ENCODE results near the gene DYNLT1. TPM values are rescaled to one million over a fixed set of nuclear protein-coding genes. Genes with fewer than 3 reads are reported as not detected.
"Not testable (repeated sequence)": the region's sequence is repeated elsewhere in the genome, so short reads cannot be mapped to it uniquely, and the experiment has no call there.

DYNLT1 gene
- polyA plus RNA-seq, 1 donor = 80.1 TPM

DNA sequence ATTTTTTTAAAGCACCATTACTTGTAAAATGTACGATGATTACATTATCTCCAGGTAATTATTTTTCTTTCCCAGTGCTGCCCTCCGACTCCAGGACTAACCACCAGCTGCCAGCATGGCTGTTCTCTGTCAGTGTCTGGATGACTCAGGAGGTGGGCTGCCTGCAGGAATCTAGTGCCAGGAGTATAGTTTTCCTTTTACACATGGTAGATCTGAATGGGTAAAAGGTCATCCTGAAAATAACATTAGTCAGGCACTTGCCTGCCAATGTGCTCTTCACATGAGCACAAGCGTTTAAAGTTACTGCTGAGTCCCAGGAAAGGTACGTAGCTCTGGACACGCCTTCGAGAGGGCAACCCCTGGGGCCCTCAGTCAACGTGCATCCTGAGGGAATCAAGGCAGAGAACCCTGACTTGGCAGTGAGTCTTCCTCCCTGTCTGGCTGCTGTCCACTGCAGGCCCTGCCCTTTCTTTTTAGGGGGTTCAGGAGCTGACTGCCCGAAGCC lies 2.4 kb downstream of the DYNLT1 start:
- no peak for DNase-seq (ENCODE audit: low read depth)

DNA sequence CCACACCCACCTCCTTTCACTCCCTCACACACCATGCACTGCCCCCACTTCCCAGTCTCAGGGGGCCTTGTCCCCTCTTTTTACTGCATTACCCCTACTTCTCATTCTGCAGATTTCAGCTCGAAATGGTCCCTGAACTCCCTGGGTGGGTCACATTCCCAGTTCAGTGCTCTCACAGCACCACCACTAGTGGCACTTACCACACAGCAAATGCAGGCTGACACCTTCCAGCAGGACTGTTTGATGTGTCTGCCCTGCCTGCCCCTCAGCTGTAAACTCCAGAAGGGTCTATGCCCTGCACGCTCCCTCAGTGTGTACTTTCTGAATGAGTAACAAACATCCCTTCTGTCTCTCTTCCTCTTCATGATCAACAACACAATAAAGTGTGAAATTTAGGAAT lies 4.0 kb downstream of the DYNLT1 start:
- no peak for DNase-seq (ENCODE audit: low read depth)

DNA sequence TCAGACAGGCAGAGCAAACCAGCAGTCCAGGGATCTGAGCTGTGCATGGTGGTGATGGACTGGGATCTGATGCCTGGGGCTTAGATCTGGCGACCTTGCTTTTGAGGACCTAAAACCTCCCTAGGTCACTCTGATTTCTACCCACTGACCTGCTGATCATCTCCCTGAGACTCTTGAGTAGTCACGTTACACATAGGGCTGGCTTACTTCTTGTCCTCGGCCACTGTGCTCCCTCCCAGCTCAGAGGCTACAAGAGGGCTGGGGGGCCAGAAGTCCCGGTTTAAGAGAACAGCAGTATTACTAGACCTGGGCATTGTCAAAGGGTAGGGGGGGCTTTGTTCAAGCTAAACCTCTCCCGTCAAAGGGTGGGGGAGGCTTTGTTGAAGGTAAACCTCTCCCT lies 5.5 kb downstream of the DYNLT1 start:
- DNase-seq (ENCODE audit: low read depth) = no peak

DNA sequence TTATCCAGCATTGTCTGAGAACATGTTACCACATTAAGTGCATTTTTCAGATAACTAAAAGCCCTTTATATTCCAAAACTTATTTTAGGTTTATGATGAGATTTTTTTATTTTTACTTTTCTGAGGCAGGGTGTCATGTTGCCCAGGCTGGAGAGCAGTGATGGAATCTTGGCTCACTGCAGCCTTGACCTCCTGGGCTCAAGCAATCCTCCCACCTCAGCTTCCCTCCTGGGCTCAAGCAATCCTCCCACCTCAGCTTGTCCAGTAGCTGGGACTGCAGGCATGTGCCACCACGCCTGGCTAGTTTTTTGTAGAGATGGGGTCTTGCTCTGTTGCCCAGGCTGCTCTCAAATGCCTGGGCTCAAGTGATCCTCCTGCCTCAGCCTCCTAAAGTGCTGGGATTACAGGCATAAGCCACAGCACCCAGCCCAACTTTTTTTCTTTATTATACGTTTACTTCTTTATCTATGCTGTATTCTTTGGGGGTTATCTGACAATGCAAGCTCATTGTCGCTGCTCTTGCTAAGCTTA lies 6.2 kb downstream of the DYNLT1 start:
- DNase-seq (ENCODE audit: low read depth) = no peak

DNA sequence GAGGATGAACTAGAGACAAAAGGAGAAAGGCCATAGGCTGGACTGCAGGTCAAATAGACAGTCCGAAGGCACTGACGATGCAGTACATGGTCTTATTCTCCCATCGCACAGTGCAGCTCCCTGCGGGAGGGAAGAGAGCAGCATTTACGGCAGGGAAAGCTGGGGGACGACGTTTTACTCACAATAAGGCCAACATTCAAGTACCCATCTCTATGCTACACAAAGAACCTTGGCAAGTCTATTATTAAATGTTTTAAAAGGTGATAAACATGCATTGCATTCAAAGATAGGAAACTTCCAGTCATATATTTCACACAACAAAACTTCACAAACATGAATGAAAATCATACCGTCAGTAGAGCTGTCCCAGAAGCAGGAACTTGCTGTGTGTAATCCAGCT lies 7.8 kb downstream of the DYNLT1 start:
- DNase-seq (ENCODE audit: low read depth) = no peak

DNA sequence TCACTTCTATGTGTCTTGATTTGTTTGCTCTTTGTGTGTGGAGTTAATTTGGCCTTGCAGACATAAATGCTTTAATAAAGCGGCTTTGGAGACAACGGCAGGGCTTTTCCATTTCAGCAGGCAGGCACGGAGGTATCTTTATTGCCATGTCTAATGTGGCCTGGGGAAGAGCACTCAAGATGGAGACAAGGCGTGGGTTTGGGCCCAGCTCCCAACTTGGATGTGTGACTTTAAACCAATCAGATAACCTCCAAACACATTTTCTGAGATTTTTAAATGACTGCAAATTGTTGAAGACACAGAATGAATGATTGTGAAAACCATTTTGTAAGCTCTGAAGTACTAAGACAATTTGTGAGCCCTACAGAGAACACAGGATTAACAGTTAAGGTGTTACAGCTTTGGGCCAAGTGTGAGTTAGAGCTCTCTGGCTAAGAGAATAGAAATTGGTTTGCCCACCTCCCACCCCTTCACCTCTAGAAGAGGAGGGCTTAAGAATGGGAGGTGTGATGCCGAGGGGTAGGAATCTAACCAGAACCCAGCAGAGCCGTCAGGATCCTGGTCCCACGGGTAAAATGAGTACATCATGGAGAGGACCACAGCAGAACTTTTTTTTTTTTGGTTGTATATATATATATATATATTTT lies 9.0 kb downstream of the DYNLT1 start:
- DNase-seq (ENCODE audit: low read depth) = no peak

DNA sequence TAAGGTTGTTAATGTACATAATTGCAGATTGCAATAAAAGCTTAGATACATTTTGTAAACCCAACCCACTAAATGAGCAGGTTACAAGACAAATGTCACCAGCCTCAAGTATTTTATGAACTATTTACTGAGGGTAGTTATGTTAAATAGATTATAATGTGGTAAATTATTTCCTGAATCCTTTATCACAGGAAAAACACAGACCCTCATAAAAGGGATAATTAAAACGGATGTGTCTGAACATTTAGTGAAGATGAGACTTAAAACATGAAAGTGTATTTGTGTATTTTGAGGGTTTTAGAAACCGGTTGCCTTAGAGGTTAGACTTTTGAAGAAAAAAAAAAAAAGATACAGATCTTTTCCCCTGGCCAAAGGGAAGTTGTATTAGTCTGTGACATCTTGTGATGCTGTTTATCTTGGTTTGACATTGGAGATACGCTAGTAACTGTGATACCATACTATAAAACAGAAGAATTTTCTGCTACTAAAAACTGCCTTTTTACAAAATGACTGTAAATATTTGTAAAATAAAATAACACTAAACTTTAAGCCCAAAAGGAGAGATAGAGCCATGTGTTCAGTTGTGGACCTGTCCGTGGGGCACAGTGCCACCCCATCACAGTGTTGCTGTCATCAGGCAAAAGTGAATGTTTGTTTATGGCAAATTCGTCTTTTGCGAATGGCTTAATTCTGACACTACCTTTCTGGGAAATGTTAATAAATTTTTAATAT lies 9.7 kb downstream of the DYNLT1 start:
- no peak for DNase-seq (ENCODE audit: low read depth)

DNA sequence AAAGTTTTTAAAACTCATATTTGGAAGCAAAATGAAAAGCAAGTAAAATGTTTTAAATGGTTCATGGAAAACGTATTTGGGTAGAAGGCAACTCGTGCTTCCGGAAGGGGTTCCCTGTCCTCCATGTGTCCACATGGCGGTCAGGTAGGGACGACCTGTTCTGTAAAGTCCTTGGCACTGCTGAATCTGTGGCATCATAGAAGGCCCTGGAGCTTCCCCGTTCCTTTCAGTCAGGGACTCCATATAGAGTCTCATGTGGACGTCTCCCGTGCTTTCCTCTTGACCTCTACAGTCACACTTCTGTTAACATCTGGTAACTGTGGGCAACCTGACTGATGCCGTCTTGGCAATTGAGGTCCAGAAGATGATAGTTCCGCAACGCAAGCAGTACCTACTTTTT lies 11.4 kb downstream of the DYNLT1 start:
- DNase-seq (ENCODE audit: low read depth) = no peak

DNA sequence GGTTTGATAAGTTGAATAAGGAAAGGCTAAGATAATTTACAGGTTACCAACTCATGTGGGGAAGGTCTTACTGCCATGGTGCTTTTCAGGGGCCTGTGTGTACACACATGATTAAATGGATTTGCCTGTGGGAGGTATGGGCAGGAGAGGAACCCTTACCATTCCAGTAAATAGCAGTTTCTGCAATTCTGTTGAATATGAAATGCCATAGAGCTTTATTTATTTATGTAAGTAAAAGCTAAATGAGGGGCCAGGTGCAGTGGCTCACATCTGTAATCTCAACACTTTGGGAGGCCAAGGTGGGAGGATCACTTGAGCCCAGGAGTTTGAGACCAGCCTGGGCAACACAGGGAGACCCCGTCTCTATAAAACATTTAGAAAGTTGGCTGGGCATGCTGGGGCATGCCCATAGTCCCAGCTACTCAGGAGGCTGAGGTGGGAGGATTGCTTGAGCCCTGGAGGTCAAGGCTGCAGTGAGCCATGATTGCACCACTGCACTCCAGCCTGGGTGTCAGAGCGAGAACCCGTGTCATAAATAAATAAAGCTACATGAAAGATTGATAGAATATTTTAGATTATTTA lies 11.9 kb downstream of the DYNLT1 start:
- DNase-seq (ENCODE audit: low read depth) = not testable (repeated sequence)

DNA sequence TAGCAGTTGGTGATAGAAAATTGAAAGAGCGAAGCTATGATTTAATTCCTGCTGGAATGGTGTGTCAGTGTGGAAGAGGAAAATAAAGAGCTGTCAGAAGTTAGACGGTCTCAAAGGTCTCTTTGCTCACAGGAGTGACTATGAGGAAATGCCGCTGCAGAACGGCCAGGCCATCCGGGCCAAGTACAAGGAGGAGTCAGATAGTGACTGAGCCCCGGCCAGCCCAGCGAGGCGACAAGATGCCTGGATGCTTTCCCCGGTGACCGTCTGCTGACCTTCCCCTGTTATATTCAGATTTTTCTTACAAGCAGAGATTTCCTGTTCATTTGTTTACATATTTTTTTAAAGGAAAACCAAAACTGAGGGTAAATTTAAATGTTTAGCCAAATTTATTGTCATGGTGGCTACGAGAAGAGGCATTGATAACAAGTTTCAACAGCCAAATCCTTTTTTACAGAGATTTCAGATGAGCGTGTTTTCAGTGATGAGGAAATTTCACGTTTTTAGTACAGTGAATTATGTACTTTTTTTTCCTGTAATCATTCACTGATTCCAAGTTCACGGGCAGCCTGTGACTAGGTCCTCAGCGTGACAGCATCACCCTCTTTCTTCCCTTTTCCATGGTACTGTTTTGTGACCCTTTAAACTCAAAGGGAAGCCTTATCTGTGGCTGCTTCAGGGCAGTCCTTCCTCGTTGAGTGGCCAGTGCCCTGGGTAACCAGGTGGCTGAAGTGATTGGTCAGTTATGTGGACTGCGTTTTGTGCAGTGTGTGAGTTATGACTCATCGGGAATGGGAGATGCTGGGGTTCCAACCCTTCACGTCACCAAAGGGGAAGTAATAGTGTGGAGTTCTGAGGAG lies 12.6 kb downstream of the DYNLT1 start:
- no peak for DNase-seq (ENCODE audit: low read depth)

DNA sequence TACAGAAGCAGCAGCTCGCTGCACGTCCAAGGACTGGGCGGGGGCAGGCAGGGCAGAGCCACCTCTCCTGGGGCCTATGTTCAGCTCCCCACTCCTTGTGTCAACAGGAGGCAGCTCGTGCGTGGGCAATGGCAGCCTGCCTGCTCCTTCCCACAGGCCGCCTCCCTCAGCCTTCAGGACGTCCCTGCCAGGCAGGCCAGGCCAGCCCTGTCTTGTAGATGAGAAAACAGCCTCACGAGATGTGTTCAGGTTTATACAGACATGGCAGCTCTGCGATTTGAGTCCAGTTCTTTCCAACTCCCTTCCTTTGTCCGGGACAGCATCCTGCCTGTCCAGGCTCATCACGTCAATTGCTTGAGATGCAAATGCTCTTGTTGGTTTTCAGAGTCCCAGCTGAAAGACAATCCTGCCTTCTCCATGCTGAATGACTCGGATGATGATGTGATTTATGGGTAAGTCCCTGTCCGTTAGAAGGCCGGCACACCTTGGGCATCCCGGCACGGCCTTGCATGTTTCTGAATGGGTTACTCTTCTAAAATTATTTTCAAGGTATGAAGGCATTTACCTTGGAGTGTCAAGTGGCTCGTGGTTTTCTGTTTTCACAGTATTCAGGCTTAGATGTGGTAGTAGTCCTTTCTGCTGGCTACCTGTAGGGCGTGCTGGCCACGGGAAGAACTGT lies 13.5 kb downstream of the DYNLT1 start:
- DNase-seq (ENCODE audit: low read depth) = no peak

DNA sequence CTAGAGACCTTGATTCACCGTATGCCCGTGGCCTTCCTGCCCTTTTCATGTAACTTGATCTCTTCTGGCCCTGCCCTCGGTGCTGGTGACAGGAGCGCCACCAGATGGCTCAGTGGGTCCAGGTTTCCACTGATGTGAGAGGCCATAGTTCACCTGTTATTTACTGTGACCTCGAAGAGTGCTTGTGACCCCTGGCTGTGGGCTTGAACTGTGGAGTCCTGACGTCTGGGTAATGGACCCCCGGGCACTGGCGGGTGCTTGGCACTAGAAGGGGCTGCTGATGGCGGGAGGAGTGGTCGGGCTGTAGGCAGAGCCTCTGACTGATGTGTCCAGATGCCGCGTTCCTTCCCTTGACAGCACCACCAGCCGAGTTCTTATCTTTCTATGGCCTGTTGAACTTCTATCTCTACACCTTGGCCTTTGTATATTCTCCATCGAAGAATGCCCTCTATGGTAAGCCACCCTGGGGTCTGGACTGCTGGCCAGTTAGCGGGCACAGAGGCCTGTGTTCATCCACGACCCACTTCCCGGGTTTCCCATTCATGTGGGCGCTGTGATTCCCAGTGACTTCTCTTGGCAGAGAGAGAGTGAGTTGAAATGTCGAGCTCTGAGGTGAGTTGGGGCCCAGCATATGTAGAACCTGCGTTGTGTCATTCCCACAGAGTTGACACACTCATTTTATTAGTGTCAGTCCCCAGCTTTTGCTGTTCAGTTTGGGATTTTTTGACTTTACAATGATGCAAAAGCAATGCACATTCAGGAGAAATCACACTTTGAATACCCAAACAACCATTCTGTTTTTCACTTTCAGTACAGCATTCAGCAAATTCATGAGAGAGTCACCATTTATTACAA lies 14.9 kb downstream of the DYNLT1 start:
- no peak for DNase-seq (ENCODE audit: low read depth)

DNA sequence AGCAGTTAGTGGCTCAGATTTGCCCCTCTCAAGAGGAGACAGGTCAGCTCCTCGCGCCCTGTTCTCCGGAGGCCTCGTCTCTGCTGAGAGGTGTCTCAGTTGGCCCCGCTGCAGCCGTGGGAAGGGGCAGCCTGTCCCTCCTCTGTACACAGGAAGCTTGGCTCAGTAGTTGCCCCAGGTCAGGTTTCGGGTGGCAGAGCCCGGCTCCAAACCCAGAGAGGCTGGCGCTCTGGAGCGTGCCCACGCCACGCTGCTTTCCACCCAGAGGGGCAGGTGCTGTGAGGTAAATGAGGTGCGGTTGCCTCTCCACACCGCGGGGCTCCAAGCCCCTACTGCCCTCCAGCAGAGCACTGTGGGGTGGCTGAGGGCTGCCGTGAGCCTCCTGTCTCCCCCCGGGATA lies 16.0 kb downstream of the DYNLT1 start:
- no peak for DNase-seq (ENCODE audit: low read depth)

DNA sequence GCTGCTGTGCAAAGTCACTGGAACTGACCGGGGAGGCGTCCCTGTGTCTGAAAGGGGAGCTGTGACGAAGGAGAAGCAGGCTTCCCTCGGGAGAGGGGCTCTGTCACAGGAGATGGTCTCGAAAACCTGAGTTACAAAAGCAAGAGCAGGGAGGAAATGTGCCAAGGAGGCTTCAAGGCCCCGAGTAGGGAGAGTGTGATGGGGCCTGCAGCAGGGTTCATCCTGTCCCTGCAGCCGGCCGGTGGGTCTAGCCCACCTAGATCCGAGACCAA lies 16.7 kb downstream of the DYNLT1 start:
- DNase-seq (ENCODE audit: low read depth) = no peak

DNA sequence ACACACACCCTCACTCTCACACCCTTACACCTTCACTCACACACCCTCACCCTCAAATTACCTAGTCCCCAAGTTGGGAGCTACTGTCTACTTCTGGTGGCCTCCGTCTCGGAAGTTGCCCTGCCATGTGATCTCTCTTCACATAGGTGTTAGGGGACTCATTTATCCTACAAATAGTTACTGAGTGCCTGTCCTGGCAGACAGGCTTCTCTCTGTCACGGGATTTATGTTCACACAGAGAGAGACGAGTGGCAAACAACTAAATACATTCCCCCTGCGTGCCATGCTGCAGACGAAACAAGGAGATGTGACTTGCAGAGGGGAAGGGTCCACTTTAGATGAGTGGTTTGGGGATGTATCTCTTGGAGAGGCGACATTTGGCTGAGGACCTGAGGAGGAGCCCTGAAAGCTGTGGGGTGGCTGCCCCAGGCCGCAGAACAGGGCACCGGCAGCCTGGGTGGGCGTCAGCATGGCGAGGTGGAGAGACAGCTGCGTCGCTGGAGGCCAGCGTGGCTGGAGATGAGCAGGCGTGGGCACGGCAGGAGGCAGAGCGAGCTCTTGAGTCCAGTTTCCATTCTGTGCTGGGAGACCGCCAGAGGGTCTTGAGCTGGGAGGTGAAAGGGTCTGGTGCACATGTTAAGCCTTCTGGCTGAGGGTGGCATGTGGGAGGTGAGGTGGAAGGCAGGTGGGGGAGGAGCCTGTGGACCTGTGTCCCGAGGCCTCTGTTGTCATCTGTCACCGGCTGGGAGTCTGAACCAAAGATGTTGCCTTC lies 17.2 kb downstream of the DYNLT1 start:
- DNase-seq (ENCODE audit: low read depth) = no peak

DNA sequence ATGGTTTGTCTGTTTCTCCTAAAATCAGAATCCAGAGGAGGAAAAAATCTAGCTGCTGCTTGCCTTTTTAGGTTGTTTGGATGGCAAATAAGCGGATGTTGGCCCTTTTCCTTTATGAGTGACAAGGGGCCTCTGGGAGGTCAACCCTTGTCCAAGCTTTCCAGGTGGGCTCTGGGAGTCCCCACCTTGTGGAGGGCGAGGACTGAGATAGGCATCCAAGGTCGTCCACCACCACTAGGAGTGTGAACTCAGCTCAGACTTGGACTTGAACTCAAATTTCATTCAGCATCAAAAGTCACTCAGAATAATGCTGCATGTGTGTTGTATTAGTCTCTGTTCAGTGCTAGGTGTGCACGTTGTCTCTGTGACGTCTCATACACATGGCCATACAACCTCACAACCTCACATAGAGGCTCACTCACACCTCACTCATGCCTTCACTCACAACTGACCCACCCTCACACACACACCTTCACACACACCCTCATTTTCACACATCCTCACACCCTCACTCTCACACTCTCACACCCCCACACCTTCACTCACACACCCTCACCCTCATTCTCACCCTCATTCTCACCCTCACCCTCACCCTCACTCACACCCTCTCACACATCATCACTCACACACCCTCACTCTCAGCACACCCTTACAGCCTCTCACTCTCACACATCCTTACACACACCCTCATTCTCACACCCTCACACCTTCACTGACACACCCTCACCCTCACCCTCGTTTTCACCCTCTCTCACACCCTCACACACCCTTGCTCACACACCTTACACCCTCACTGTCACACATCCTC lies 18.0 kb downstream of the DYNLT1 start:
- DNase-seq (ENCODE audit: low read depth) = no peak

DNA sequence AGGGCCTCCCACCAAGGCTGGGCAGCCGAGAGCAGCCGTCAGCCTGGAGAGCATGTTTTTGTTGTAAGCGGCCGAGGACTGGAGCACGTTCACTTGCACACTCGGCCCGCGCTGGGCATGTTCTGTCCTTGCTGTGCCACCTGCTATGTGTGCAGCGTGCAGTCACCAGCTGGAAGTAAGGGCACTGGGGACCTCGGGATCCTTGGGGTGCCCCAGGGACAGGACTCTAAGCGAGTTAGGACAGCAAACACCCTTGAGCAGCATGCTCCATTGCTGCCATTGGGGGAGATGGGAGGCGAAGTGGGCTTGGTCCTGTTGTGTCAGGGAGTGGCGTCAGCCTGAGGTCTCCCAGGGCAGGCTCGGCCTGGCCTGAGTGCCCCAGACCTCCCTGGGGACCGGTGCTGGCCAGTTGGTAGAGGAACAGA lies 18.6 kb downstream of the DYNLT1 start:
- DNase-seq (ENCODE audit: low read depth) = no peak

DNA sequence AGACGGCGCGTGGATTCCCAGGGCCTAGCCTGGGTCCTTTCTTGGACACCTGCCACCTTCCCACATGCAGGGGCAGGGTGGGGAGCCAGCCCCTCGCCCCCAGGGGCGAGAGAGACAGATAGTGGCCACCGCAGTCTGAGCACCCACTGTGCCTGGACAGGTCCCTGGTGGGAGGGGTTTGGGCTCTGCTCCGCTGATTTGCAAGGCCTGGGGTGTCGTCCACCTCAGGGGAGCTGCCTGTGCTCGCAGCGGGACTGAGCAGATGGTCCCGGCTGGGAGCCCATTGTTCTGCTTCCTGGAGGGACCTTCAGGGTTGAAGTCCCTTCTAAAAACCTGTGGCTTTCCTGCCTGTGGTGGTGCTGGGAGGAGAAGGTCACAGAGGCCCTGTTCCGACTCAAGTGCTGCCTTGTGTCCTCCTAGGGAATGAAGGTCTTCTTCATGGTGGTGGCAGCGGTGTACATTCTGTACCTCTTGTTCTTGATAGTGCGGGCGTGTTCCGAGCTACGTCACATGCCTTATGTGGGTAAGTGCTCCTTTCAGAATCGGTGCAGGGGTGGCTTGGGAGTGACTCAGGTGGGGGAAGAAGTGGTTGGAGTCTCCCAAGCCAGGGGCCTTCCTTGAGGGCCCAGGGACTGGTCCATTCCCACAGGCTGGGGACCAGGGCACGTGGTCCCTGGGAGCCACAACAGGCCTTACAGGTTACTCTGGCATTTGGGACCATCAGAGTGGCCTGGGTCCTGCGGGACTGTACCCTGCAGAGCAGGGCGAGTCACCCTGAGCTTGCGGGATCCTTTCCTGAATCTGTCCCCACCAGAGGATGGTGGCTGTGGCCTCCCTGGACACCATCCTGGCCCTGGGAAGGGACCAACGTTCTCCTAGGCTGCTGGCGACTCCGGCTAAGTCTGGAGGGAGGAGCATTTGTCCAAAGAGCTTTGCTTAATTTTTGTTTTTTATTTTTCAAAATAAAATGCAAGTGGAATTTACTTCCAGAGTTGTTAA lies 19.6 kb downstream of the DYNLT1 start:
- no peak for DNase-seq (ENCODE audit: low read depth)
